Loucy (cell line): ENCODE data around the gene PGS1.

Experiments used
- CTCF ChIP-seq: fragments of 200-600 bp; sonication (generic); conservative IDR thresholded peaks from 2 replicates; pipeline ENCODE4 v1.5.1; 2014; ENCODE audit warnings: mild to moderate bottlenecking, antibody characterized with exemption, low read length
- EZH2phosphoT487 ChIP-seq: fragments of 200-600 bp; IDR thresholded peaks from 2 replicates; pipeline ENCODE4 v1.6.1; 2018; ENCODE audit warnings: antibody characterized with exemption, mild to moderate bottlenecking, moderate library complexity, borderline replicate concordance

- TF ChIP-seq CTCF, result no peak
- TF ChIP-seq EZH2phosphoT487, result no peak
These were observed 83.3 kb downstream of the PGS1 start for GRCh38 chr17:78461799-78462053.
